GM21737 (cell line): ENCODE results near the gene AASS.

Source experiments
- ATAC-seq: cut with Tn5 transposase; IDR thresholded peaks from one replicate; pipeline ENCODE4 v1.9.1; 2021; ENCODE audit warnings: mild to moderate bottlenecking, moderate library complexity; ENCODE audit not compliant: unreplicated experiment

Gene AASS

DNA sequence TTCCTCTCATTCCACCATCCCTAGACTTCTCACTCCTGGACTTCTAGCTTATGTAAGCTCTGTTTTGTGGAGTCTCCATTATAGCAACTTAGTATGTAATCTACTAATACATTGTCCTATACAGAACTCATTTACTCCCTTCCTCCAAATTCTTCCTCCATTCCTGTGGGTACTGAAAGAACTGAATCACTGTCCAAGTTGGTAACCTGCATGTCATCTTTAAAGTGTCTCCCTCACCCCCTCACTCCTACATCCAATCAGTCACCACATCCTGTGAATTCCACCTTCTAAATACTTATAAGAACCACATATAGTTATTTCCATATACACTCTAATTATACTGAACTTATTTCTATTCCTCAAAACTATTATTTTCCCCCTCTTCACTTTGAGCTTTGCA is 20.3 kb downstream of the AASS start:
- no peak for ATAC-seq

DNA sequence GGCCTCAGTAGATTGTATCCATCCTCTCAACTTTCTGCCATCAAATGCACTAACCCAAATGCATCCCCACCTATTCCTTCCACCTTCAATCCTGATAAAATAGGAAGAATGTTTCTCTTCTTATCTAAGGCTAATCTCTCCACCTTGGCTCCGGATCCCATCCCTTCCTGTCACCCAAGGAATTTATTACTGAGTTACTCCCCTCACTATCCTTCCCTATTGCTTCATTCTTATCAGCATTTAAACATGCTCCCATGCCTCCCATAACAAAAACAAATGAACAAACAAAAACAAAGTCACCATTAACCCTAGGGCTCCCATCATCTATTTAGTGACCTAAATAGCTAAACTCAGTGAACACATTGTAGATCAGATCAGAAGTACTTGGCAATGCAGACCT is 25.3 kb downstream of the AASS start:
- ATAC-seq = no peak

- no peak for ATAC-seq
These were observed 41.0 kb downstream of the AASS start for GRCh38 chr7:122103064-122103463.

DNA sequence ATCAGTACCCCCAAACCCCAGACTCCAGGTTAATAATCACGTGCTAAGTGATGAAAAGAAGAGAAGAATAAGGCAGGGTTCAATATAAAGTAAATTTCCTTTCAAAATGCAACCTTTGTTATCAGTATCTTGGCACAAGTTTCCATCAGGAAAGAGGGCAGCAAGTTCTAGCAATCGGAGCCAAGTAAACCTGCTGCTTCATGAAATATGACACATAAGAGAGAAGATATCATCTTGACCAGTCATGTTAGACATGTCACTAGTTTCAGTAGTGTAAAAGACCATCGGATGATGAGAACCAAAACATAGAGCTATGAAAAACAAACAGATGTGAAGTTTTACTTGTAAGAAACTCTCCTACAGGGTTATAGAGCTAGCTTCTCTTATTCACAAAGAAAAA is 44.0 kb downstream of the AASS start:
- ATAC-seq = no peak

- no peak for ATAC-seq
These were observed 48.4 kb downstream of the AASS start for GRCh38 chr7:122095642-122096041.

GRCh38 chr7:122094549-122094948 is 49.5 kb downstream of the AASS start:
- ATAC-seq = no peak

DNA sequence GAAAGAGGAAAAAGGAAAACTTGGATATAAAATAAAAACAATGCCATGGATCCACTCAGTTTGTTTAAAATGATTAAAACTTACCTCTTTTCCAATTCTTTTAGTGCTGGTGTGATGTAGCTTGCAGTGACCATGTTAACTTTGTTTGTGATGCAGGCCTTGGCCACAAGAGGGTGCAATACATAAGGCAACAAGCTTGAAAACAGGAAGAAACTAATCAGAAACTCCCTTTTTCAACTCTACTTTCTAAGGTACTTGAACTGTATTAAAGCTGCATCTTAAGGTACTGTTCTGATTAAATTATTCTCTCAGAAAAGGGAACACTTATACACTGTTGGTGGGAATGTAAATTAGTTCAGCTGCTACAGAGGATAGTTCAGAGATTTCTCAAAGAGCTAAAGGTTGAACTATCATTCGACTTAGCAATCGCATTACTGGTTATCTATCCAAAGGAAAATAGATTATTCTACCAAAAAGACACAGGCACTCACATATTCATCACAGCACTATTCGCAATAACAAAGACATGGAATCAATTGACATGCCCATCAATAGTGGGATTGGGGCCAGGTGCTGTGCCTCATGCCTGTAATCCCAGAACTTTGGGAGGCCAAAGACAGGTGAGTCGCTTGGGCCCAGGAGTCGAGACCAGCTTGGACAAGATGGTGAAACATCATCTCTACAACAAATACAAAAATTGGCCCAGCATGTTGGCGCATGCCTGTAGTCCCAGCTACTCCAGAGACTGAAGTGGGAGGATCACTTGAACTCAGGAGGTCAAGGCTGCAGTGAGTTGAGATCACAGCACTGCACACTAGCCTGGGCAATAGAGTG is 50.9 kb downstream of the AASS start:
- peak; percentile 88 for ATAC-seq

DNA sequence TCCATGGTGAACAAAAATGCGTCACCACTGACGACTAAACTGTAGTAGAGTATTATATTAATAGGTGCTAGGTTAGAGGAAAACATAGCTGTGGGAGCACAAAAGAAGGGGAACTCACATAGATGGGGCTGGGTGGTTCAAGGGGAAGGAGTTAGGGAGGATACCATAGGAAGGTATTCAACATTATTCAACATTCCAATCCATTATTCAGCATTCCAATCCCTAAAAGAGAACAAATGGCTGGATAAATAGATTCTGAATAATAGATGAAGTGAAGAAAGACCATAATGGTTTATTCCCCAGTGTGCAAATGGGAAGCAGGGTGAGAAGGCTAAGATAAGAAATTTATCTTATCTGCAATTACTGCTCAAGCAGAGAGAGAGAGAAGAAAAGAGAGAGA is 61.4 kb downstream of the AASS start:
- ATAC-seq = no peak

- ATAC-seq = no peak
These were observed 61.9 kb downstream of the AASS start for GRCh38 chr7:122082160-122082559.

DNA sequence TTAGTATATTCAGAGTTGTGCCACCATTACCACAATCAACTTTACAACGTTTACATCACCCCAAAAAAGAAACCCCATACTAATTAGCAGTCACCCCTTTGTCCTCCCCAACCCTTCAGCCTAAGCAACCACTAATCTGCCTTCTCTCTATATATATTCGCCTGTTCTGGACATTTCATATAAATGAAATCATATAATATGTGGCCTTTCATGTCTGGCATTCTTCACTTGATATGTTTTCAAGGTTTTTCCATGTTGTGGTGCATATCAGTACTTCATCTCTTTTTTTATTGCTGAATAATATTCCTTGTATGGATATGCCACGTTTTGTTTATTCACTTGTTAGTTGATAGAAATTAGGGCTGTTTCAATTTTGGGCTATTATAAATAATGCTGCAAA is 70.4 kb downstream of the AASS start:
- no peak for ATAC-seq

GRCh38 chr7:122072924-122073599 is 71.0 kb downstream of the AASS start:
- ATAC-seq = no peak

DNA sequence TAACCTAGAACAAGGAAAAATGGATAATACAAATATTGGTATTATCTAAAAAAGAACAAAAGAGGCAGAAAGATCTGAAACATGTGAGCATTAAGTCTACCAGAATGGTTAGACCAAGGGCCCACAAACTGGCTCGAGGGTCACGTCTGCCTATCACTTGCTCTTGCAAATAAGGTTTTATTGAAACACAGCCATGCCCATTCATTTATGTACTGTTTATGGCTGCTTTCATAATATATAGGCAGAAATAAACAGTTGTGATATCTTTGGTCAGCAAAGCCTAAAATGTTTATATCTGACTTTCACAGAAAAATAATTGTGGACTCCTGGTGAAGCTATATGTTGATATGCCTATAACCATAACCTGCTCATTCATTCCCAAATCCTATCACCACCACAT is 71.8 kb downstream of the AASS start:
- ATAC-seq = no peak

DNA sequence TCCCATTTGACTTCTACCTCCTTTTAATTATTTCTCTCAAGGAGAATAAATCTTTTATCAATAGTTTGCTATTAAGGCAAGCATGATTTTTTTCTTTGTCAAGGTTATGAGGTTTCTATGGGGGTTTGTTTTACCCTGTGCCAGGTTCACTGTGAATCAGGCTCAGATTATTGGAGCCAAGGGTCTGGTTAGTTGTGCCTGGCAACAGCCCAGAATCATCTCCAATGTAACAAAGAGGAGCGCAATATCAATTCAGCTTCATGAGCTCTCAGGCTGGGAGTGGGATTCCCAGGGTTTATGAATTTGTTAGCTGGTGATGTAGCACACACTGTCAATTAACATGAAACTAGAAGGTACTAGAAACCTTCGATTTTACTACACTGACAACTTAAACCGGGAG is 73.2 kb downstream of the AASS start:
- no peak for ATAC-seq

GRCh38 chr7:122070062-122070461 is 74.0 kb downstream of the AASS start:
- no peak for ATAC-seq

DNA sequence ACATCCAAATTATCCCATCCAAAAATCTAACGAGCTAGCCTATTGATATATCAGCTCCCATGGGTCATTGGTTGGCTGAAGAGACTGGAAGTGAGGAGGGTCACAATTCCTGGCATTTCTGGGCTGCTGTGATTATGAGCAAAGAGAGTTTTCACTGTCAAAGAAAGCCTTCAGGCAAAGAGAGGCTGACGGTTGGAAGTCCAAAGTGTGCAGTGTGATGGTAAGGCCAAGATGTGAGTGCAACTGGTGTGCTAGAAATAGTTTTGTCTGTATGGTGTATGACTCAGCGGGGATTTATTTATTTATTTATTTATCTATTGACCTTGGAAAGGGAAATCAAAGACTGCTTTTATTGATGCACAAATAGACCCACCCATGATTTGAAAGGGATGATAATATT is 75.0 kb downstream of the AASS start:
- ATAC-seq = no peak

GRCh38 chr7:122068046-122068445 is 76.0 kb downstream of the AASS start:
- ATAC-seq = no peak

- ATAC-seq = no peak
These were observed 77.0 kb downstream of the AASS start for GRCh38 chr7:122067077-122067476.

DNA sequence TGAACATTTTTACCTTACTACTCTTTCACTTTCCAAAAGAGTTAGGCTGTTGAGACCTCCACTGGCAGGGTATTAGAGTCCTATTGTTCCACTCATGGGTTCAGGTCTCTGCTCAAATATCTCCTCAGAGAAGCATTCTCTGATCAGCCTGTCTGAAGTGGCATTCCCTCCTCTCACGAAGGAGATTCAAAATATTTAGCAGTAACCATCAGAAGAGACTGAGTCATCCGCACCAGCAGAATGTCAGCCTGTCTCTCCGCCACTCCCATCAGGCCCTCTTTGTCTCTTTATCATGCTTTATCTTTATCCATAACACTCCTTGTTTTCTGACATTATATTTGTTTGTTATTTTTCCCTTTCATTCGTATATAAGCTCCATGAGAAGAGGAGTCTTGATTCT is 79.1 kb downstream of the AASS start:
- ATAC-seq = no peak

GRCh38 chr7:122063146-122063545 is 80.9 kb downstream of the AASS start:
- ATAC-seq = no peak

GRCh38 chr7:122059542-122059941 is 84.5 kb downstream of the AASS start:
- ATAC-seq = no peak

GRCh38 chr7:122056977-122057376 is 87.1 kb downstream of the AASS start:
- no peak for ATAC-seq

GRCh38 chr7:122055073-122055472 is 89.0 kb downstream of the AASS start:
- ATAC-seq = no peak

DNA sequence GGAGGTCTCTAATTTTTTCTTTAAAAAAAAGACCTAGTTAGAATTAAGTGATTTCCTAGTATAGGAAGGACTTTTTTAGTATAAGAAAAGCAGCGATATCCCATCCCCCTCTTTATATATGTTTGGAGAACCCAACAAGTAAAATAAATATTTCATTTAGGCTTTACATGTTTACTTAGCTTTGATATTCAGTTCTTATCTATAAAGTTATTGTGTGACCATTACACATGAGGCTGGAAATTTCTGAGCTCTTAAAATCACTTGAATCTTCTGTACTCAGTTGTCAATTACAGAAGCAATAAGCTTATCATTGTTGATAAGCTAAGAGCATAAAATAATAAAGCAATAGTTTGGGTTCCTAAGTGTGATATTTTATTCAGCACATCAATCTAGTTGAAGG is 89.7 kb downstream of the AASS start:
- ATAC-seq = no peak
